MM.1S (cell line): Measurements from ENCODE around the gene CPPED1.

ENCODE experiments used
- CTCF ChIP-seq: fragments of 300-600 bp; sonication (generic); IDR thresholded peaks from 2 replicates; pipeline ENCODE4 v1.5.1; 2016; ENCODE audit warnings: antibody characterized with exemption, low read length, mixed read lengths
- EZH2 ChIP-seq: fragments of 300-600 bp; sonication (generic); optimal IDR thresholded peaks from 2 replicates; pipeline ENCODE3; 2017; ENCODE audit warnings: low read depth, mild to moderate bottlenecking, antibody characterized with exemption, low read length, mixed read lengths

DNA sequence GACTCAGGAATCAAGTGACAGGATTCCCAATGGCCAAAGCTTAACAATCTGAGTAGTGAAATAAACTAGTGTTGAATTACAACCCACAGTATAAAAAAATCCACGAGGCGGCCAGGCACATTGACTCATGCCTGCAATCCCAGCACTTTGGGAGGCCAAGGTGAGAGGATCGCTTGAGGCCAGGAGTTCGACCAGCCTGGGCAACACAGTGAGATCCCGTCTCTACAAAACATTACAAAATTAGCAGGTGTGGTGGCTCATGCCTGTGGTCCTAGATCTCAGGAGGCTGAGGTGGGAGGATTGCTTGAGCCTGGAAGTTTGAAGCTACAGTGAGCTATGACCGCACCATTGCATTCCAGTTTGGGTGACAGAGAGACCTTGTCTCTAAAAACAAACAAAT lies 133.8 kb downstream of the CPPED1 start:
- TF ChIP-seq EZH2 (no peak), CTCF (no peak)
